Large intestine (tissue), 3 donors: Measurements from ENCODE around the gene SPG21. TPM values are rescaled to one million over a fixed set of nuclear protein-coding genes. Genes with fewer than 3 reads are reported as not detected.

Experiments
- DNase-seq, 2 donors: peaks; one replicate each; pipeline versions ENCODE4 v3.0.0 to v3.0.0-alpha.2; 2013
- H3K27ac ChIP-seq: one replicate; pipeline ENCODE4 v1.5.1; 2013; ENCODE audit warnings: low read length
- H3K27me3 ChIP-seq: 2 replicates; pipeline ENCODE4 v1.6.1; 2013; ENCODE audit warnings: low read length; ENCODE audit not compliant: control insufficient read depth, insufficient read depth
- H3K36me3 ChIP-seq: 2 replicates; pipeline ENCODE4 v1.6.1; 2013; ENCODE audit warnings: low read length; ENCODE audit not compliant: control insufficient read depth, insufficient read depth
- H3K4me1 ChIP-seq: one replicate; pipeline ENCODE4 v1.6.1; 2013; ENCODE audit warnings: low read length; ENCODE audit not compliant: control insufficient read depth, insufficient read depth
- H3K4me3 ChIP-seq: one replicate; pipeline ENCODE4 v1.5.1; 2013; ENCODE audit warnings: low read length
- H3K9me3 ChIP-seq: one replicate; pipeline ENCODE4 v1.6.1; 2013; ENCODE audit warnings: mild to moderate bottlenecking, low read depth, low read length, moderate library complexity; ENCODE audit not compliant: control insufficient read depth
- WGBS: methylation state at CpG from one replicate; pipeline ENCODE4 v1.1.5; 2013; ENCODE audit warnings: low lambda C conversion rate; ENCODE audit not compliant: insufficient coverage; 5-methylcytosine and 5-hydroxymethylcytosine counted together
- polyA plus RNA-seq: library from polyadenylated mRNA; unstranded; fragments of 120-200 nt; gene quantifications from one replicate; pipeline ENCODE4 v1.2.1, GENCODE V29; 2013

The SPG21 gene
- polyA plus RNA-seq, 1 donor: 168 TPM

- Histone ChIP-seq H3K9me3 (no peaks in the 10 kb centered on the region), H3K27ac (no peak overlapping the region), H3K36me3 (peaks cover 3% of the 10 kb centered on the region), H3K27me3 (no peaks in the 10 kb centered on the region), H3K4me3 (no peak overlapping the region), H3K4me1 (no peaks in the 10 kb centered on the region)
- no CpG with 5 or more reads among the region's 10 CpGs for WGBS
- DNase-seq: no peak
These were observed 61.0 kb downstream of the SPG21 start for GRCh38 chr15:64928626-64929220.

- no CpG with 5 or more reads among the region's 8 CpGs for WGBS
- peaks cover 3% of the 10 kb centered on the region for H3K36me3 ChIP-seq
- no peak overlapping the region for H3K27ac ChIP-seq
- no peak for DNase-seq
- no peak overlapping the region for H3K4me3 ChIP-seq
- no peaks in the 10 kb centered on the region for H3K27me3 ChIP-seq
- no peaks in the 10 kb centered on the region for H3K4me1 ChIP-seq
- no peaks in the 10 kb centered on the region for H3K9me3 ChIP-seq
These were observed 63.1 kb downstream of the SPG21 start for GRCh38 chr15:64926661-64927060.

- DNase-seq: no peak
- no peaks in the 10 kb centered on the region for H3K36me3 ChIP-seq
- no CpG with 5 or more reads among the region's 13 CpGs for WGBS
- no peak overlapping the region for H3K4me3 ChIP-seq
- H3K27me3 ChIP-seq: no peaks in the 10 kb centered on the region
- no peaks in the 10 kb centered on the region for H3K4me1 ChIP-seq
- H3K9me3 ChIP-seq: no peaks in the 10 kb centered on the region
- no peak overlapping the region for H3K27ac ChIP-seq
These were observed 64.1 kb downstream of the SPG21 start for GRCh38 chr15:64925335-64926330.

GRCh38 chr15:64923546-64923945 lies 66.2 kb downstream of the SPG21 start:
- Histone ChIP-seq H3K9me3 (no peaks in the 10 kb centered on the region), H3K4me3 (no peak overlapping the region), H3K4me1 (no peaks in the 10 kb centered on the region), H3K36me3 (no peaks in the 10 kb centered on the region), H3K27ac (no peak overlapping the region), H3K27me3 (no peaks in the 10 kb centered on the region)
- DNase-seq: no peak
- WGBS: 92% methylated on average over 2 of the region's 2 CpGs

GRCh38 chr15:64921711-64922110 lies 68.0 kb downstream of the SPG21 start:
- Histone ChIP-seq H3K36me3 (no peaks in the 10 kb centered on the region), H3K27me3 (no peaks in the 10 kb centered on the region), H3K9me3 (no peaks in the 10 kb centered on the region), H3K27ac (no peak overlapping the region), H3K4me3 (no peak overlapping the region), H3K4me1 (no peaks in the 10 kb centered on the region)
- no CpG with 5 or more reads among the region's 6 CpGs for WGBS
- no peak for DNase-seq

- Histone ChIP-seq H3K27me3 (no peaks in the 10 kb centered on the region), H3K4me3 (no peak overlapping the region), H3K36me3 (no peaks in the 10 kb centered on the region), H3K4me1 (no peaks in the 10 kb centered on the region), H3K9me3 (no peaks in the 10 kb centered on the region), H3K27ac (no peak overlapping the region)
- no peak for DNase-seq
- WGBS: no CpG with 5 or more reads among the region's 4 CpGs
These were observed 70.0 kb downstream of the SPG21 start for GRCh38 chr15:64919721-64920120.

GRCh38 chr15:64917211-64917610 lies 72.5 kb downstream of the SPG21 start:
- no peak for DNase-seq
- H3K4me1 ChIP-seq: no peaks in the 10 kb centered on the region

GRCh38 chr15:64916365-64916764 lies 73.3 kb downstream of the SPG21 start:
- no CpG with 5 or more reads among the region's 2 CpGs for WGBS
- DNase-seq: no peak

More at GRCh38 chr15:64917211-64917610, 72.5 kb downstream of the SPG21 start:
- Histone ChIP-seq H3K4me3 (no peak overlapping the region), H3K27ac (no peak overlapping the region), H3K27me3 (peaks cover 7% of the 10 kb centered on the region), H3K36me3 (no peaks in the 10 kb centered on the region), H3K9me3 (no peaks in the 10 kb centered on the region)
- no CpG with 5 or more reads among the region's 9 CpGs for WGBS

GRCh38 chr15:64915518-64916227 lies 74.0 kb downstream of the SPG21 start:
- WGBS: no CpG with 5 or more reads among the region's 13 CpGs
- H3K27ac ChIP-seq: no peak overlapping the region
- H3K4me3 ChIP-seq: no peak overlapping the region
- peaks cover 4% of the 10 kb centered on the region for H3K4me1 ChIP-seq
- H3K27me3 ChIP-seq: peaks cover 15% of the 10 kb centered on the region
- no peak for DNase-seq
- no peaks in the 10 kb centered on the region for H3K36me3 ChIP-seq
- H3K9me3 ChIP-seq: no peaks in the 10 kb centered on the region

More at GRCh38 chr15:64916365-64916764, 73.3 kb downstream of the SPG21 start:
- Histone ChIP-seq H3K4me3 (no peak overlapping the region), H3K36me3 (no peaks in the 10 kb centered on the region), H3K27me3 (peaks cover 8% of the 10 kb centered on the region), H3K27ac (no peak overlapping the region), H3K9me3 (no peaks in the 10 kb centered on the region), H3K4me1 (peaks cover 4% of the 10 kb centered on the region)
